ENCODE data around the gene RCC2. TPM values are rescaled to one million over a fixed set of nuclear protein-coding genes. Genes with fewer than 3 reads are reported as not detected.

RCC2 gene
- total and polyA plus RNA-seq, 2 donors (not counting 3 experiments of a cell fraction or from before 2014, with no cell fraction given), result 137 to 166 TPM

DNA sequence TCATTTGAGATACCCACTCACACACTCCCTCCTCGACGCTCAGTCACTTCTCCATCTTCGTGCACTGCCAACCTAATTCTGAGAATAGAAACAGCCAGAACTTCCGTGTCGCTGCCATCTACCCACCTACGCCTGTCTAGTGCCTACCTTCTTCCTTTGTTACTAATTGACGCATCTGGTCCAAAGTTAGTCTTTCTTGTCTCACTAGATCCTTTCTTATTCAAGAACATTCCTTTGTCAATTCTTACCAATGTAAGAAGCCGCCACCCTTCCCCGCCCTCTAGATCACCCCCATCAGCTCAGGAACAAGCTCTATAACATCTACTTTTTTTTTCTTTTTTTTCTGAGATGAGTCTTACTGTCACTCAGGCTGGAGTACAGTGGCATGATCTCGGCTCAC is 63.8 kb downstream of the RCC2 start:
- Histone ChIP-seq H4K20me1 (replicated peaks; ENCODE audit: control insufficient read depth, extremely low read depth, insufficient read depth, low read length) (no peaks in the 10 kb centered on the region), H3K9ac (replicated peaks; ENCODE audit: extremely low read depth, insufficient read depth, low read length) (no peak overlapping the region), H2AFZ (ENCODE audit: low read depth, low read length) (no peak overlapping the region), H3K27ac (ENCODE audit: insufficient read depth, low read depth, low read length) (no peak overlapping the region), H3K9me3 (replicated peaks; ENCODE audit: control insufficient read depth, insufficient read depth, low read length) (no peaks in the 10 kb centered on the region), H3K36me3 (ENCODE audit: control insufficient read depth in 2 of 2, extremely low read depth in 1 of 2, insufficient read depth in 2 of 2, low read length in 2 of 2) (no peaks in the 10 kb centered on the region), H3K9me1 (replicated peaks; ENCODE audit: control insufficient read depth, extremely low read depth, insufficient read depth, low read length) (no peaks in the 10 kb centered on the region), H3K4me3 (replicated peaks in 1 of 3; ENCODE audit: insufficient read depth in 1 of 3, low read depth in 1 of 3, low read length in 3 of 3) (no peak overlapping the region), H3K27me3 (ENCODE audit: control insufficient read depth in 2 of 2, insufficient read depth in 2 of 2, low read length in 2 of 2) (peaks cover 0 to 3% of the 10 kb centered on the region in 2 experiments), H3K4me1 (ENCODE audit: control insufficient read depth, extremely low read depth, insufficient read depth, low read length) (no peaks in the 10 kb centered on the region), H3K4me2 (ENCODE audit: insufficient read depth, low read length) (no peak overlapping the region), H3K79me2 (ENCODE audit: control insufficient read depth, insufficient read depth, low read length) (no peaks in the 10 kb centered on the region)
- TF ChIP-seq POLR2A (IDR thresholded peaks at IDR 0.05; ENCODE audit: low read depth, low read length) (no peak), MYC (IDR thresholded peaks at IDR 0.05; ENCODE audit: low read depth, low read length) (no peak)
- BruUV-seq (replicated peaks), result no TSS peak
- DNase-seq (ENCODE audit: low read depth, low spot score), result no peak
- intact Hi-C loops (cut with micrococcal nuclease), result no loop called here
- no peak for FAIRE-seq
- ChIA-PET POLR2A (no interaction called here), CTCF (no interaction called here)
- dilution Hi-C loops (cut with MboI; ENCODE audit: extremely low pct_ligation_motif_present, low sequenced_read_pairs), result no loop called here

DNA sequence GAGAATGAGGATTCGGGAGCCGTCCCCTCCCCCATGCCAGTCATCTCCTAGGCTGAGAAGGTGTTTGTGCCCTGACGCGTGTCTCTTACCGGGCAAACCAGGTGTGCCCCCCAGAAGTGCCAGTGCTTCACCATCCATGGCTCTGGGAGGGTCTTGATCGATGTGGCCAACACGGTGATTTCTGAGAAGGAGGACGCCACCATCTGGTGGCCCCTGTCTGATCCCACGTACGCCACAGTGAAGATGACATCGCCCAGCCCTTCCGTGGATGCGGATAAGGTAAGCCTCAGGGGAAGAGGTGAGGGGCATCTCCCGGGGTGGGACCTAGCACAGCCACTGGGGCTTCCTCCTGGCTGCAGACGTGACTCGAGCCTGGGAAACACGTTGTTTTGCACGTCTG is 66.5 kb downstream of the RCC2 start:
- Histone ChIP-seq H3K27me3 (ENCODE audit: control insufficient read depth in 2 of 2, insufficient read depth in 2 of 2, low read length in 2 of 2) (peaks cover 0 to 3% of the 10 kb centered on the region in 2 experiments), H3K9me3 (replicated peaks; ENCODE audit: control insufficient read depth, insufficient read depth, low read length) (no peaks in the 10 kb centered on the region), H3K36me3 (ENCODE audit: control insufficient read depth in 2 of 2, extremely low read depth in 1 of 2, insufficient read depth in 2 of 2, low read length in 2 of 2) (no peaks in the 10 kb centered on the region), H3K4me3 (replicated peaks in 1 of 3; ENCODE audit: insufficient read depth in 1 of 3, low read depth in 1 of 3, low read length in 3 of 3) (no peak overlapping the region), H3K4me1 (ENCODE audit: control insufficient read depth, extremely low read depth, insufficient read depth, low read length) (no peaks in the 10 kb centered on the region), H3K9me1 (replicated peaks; ENCODE audit: control insufficient read depth, extremely low read depth, insufficient read depth, low read length) (no peaks in the 10 kb centered on the region), H3K79me2 (ENCODE audit: control insufficient read depth, insufficient read depth, low read length) (no peaks in the 10 kb centered on the region), H3K9ac (replicated peaks; ENCODE audit: extremely low read depth, insufficient read depth, low read length) (no peak overlapping the region), H4K20me1 (replicated peaks; ENCODE audit: control insufficient read depth, extremely low read depth, insufficient read depth, low read length) (no peaks in the 10 kb centered on the region), H3K27ac (ENCODE audit: insufficient read depth, low read depth, low read length) (no peak overlapping the region), H2AFZ (ENCODE audit: low read depth, low read length) (no peak overlapping the region), H3K4me2 (ENCODE audit: insufficient read depth, low read length) (no peak overlapping the region)
- TF ChIP-seq EZH2 (IDR thresholded peaks at IDR 0.05; ENCODE audit: borderline replicate concordance, low read depth, low read length, severe bottlenecking) (no peak), POLR2A (IDR thresholded peaks at IDR 0.05; ENCODE audit: low read depth, low read length) (no peak), FOS (IDR thresholded peaks at IDR 0.05; ENCODE audit: borderline replicate concordance, insufficient read depth, low read length) (no peak)
- TF ChIP-seq, protein P1, sequence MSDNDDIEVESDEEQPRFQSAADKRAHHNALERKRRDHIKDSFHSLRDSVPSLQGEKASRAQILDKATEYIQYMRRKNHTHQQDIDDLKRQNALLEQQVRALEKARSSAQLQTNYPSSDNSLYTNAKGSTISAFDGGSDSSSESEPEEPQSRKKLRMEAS (IDR thresholded peaks at IDR 0.05; ENCODE audit: insufficient read depth, insufficient read length), result no peak
- DNase-seq (ENCODE audit: low read depth, low spot score), result no peak
- BruUV-seq (replicated peaks), result no TSS peak
- no peak for FAIRE-seq
- dilution Hi-C loops (cut with MboI; ENCODE audit: extremely low pct_ligation_motif_present, low sequenced_read_pairs), result no loop called here
- ChIA-PET POLR2A (no interaction called here), CTCF (no interaction called here)
- intact Hi-C loops (cut with micrococcal nuclease), result no loop called here
